DND-41 (cell line): Measurements from ENCODE around the gene FGF12.

Experiments
- ATAC-seq: fragments of 200-7000 bp; cut with Tn5 transposase; 3 replicates; pipeline ENCODE4 v1.9.1; 2021; ENCODE audit warnings: low read depth; ENCODE audit not compliant: insufficient read depth
- DNase-seq: peaks from one replicate; pipeline ENCODE4 v3.0.0-alpha.2; 2020
- H2AFZ ChIP-seq: 2 replicates; pipeline ENCODE4 v1.6.0; 2012; ENCODE audit warnings: low read depth, low read length
- H3K27ac ChIP-seq: 2 replicates; pipeline ENCODE4 v1.5.1; 2012; ENCODE audit warnings: low read length, inconsistent platforms
- H3K27me3 ChIP-seq: fragments of 200-600 bp; sonication (generic); 2 replicates; pipeline ENCODE4 v1.6.0; 2012; ENCODE audit warnings: low read length, mild to moderate bottlenecking, inconsistent platforms; ENCODE audit not compliant: insufficient read depth, poor library complexity
- H3K36me3 ChIP-seq: 2 replicates; pipeline ENCODE4 v1.5.1; 2012; ENCODE audit warnings: low read length, inconsistent platforms; ENCODE audit not compliant: insufficient read depth
- H3K4me1 ChIP-seq: 2 replicates; pipeline ENCODE4 v1.5.1; 2012; ENCODE audit warnings: mild to moderate bottlenecking, low read length; ENCODE audit not compliant: insufficient read depth
- H3K4me2 ChIP-seq: 2 replicates; pipeline ENCODE4 v1.6.0; 2012; ENCODE audit warnings: mild to moderate bottlenecking, moderate library complexity, low read length, inconsistent platforms; ENCODE audit not compliant: insufficient read depth
- H3K4me3 ChIP-seq, 2 experiments: fragments of 200-600 bp in 1 of 2; shearing (Covaris generic) in 1 of 2; 2 replicates each; pipeline ENCODE4 v1.5.1; 2012 to 2016; ENCODE audit warnings: inconsistent platforms in 2 of 2, low read length in 2 of 2, mild to moderate bottlenecking in 2 of 2, low read depth in 1 of 2, moderate library complexity in 1 of 2
- H3K79me2 ChIP-seq: 2 replicates; pipeline ENCODE4 v1.6.0; 2012; ENCODE audit warnings: low read length, inconsistent platforms; ENCODE audit not compliant: insufficient read depth
- H3K9ac ChIP-seq: 2 replicates; pipeline ENCODE4 v1.6.0; 2012; ENCODE audit warnings: low read depth, mild to moderate bottlenecking, inconsistent platforms, low read length, moderate library complexity
- H3K9me3 ChIP-seq: 2 replicates; pipeline ENCODE4 v1.5.1; 2012; ENCODE audit warnings: low read length, moderate library complexity, mild to moderate bottlenecking, inconsistent platforms; ENCODE audit not compliant: insufficient read depth, severe bottlenecking
- H4K20me1 ChIP-seq: 2 replicates; pipeline ENCODE4 v1.6.0; 2012; ENCODE audit warnings: low read length; ENCODE audit not compliant: insufficient read depth
- CTCF ChIP-seq: IDR thresholded peaks from 2 replicates; pipeline ENCODE4 v1.5.1; 2012; ENCODE audit warnings: borderline replicate concordance, low read length, moderate library complexity, mild to moderate bottlenecking; ENCODE audit not compliant: poor library complexity, severe bottlenecking; ENCODE audit errors: extremely low read depth
- EZH2 ChIP-seq: IDR thresholded peaks from 3 replicates; pipeline ENCODE4 v1.6.1; 2012; ENCODE audit warnings: borderline replicate concordance, low read depth, mild to moderate bottlenecking, moderate library complexity, low read length, inconsistent platforms; ENCODE audit not compliant: severe bottlenecking

FGF12 gene

GRCh38 chr3:192408647-192409200, 318.6 kb downstream of the FGF12 start:
- Histone ChIP-seq H3K4me2 (no peak overlapping the region), H4K20me1 (no peaks in the 10 kb centered on the region), H2AFZ (no peak overlapping the region), H3K4me1 (no peaks in the 10 kb centered on the region), H3K27ac (no peak overlapping the region), H3K9ac (no peak overlapping the region), H3K36me3 (no peaks in the 10 kb centered on the region), H3K79me2 (no peaks in the 10 kb centered on the region), H3K4me3 (no peak overlapping the region), H3K27me3 (no peaks in the 10 kb centered on the region), H3K9me3 (no peaks in the 10 kb centered on the region)
- no peak for DNase-seq
- TF ChIP-seq CTCF (no peak), EZH2 (no peak)
- no peak for ATAC-seq

GRCh38 chr3:192408007-192408646, 319.2 kb downstream of the FGF12 start:
- H3K27me3 ChIP-seq = no peaks in the 10 kb centered on the region
- no peaks in the 10 kb centered on the region for H3K79me2 ChIP-seq
- no peaks in the 10 kb centered on the region for H3K36me3 ChIP-seq
- H3K9ac ChIP-seq = no peak overlapping the region
- no peak overlapping the region for H3K4me2 ChIP-seq
- H2AFZ ChIP-seq = no peak overlapping the region
- H3K27ac ChIP-seq = no peak overlapping the region
- H3K4me1 ChIP-seq = no peaks in the 10 kb centered on the region
- no peaks in the 10 kb centered on the region for H3K9me3 ChIP-seq
- no peak for ATAC-seq
- H4K20me1 ChIP-seq = no peaks in the 10 kb centered on the region
- no peak for DNase-seq
- TF ChIP-seq EZH2 = no peak
- no peak for TF ChIP-seq CTCF
- no peak overlapping the region for H3K4me3 ChIP-seq

GRCh38 chr3:192399767-192400166, 327.6 kb downstream of the FGF12 start:
- no peak overlapping the region for H3K4me2 ChIP-seq
- no peaks in the 10 kb centered on the region for H3K4me1 ChIP-seq
- H3K27ac ChIP-seq = no peak overlapping the region
- ATAC-seq (no peak), DNase-seq (no peak)
- H3K79me2 ChIP-seq = no peaks in the 10 kb centered on the region
- no peaks in the 10 kb centered on the region for H4K20me1 ChIP-seq
- TF ChIP-seq CTCF (no peak), EZH2 (no peak)
- H3K9me3 ChIP-seq = no peaks in the 10 kb centered on the region
- H2AFZ ChIP-seq = no peak overlapping the region
- no peak overlapping the region for H3K9ac ChIP-seq
- no peaks in the 10 kb centered on the region for H3K27me3 ChIP-seq
- H3K36me3 ChIP-seq = no peaks in the 10 kb centered on the region
- H3K4me3 ChIP-seq = no peak overlapping the region
